Liver (tissue), 9 donors: Measurements from ENCODE around the gene SCNN1B. TPM values are rescaled to one million over a fixed set of nuclear protein-coding genes. Genes with fewer than 3 reads are reported as not detected.

Experiments used
- DNase-seq: peaks from one replicate; pipeline ENCODE4 v3.0.0-alpha.2; 2017; ENCODE audit warnings: low spot score
- H3K27ac ChIP-seq, 2 donors: one replicate each; pipeline ENCODE4 v1.7.0; 2013; ENCODE audit warnings: inconsistent platforms in 2 of 2, low read length in 2 of 2, control low read depth in 1 of 2, low read depth in 1 of 2, mild to moderate bottlenecking in 1 of 2
- H3K27me3 ChIP-seq, 4 donors: one replicate each; pipeline versions ENCODE4 v1.6.1 to v1.7.0; 2013; ENCODE audit warnings: low read length in 3 of 4, inconsistent platforms in 1 of 4, mild to moderate bottlenecking in 1 of 4, moderate library complexity in 1 of 4; ENCODE audit not compliant: control insufficient read depth in 4 of 4, insufficient read depth in 4 of 4
- H3K36me3 ChIP-seq, 4 donors: one replicate each; pipeline versions ENCODE4 v1.6.1 to v1.7.0; 2013; ENCODE audit warnings: low read length in 3 of 4, mild to moderate bottlenecking in 3 of 4, low read depth in 1 of 4, moderate library complexity in 1 of 4; ENCODE audit not compliant: control insufficient read depth in 4 of 4, insufficient read depth in 3 of 4
- H3K4me1 ChIP-seq, 4 donors: one replicate each; pipeline versions ENCODE4 v1.6.1 to v1.7.0; 2013; ENCODE audit warnings: low read length in 3 of 4, mild to moderate bottlenecking in 3 of 4, moderate library complexity in 1 of 4; ENCODE audit not compliant: control insufficient read depth in 4 of 4, insufficient read depth in 4 of 4
- H3K4me3 ChIP-seq, 3 donors: one replicate each; pipeline versions ENCODE4 v1.6.1 to v1.7.0; 2013; ENCODE audit warnings: low read length in 3 of 3, control low read depth in 1 of 3, low read depth in 1 of 3, mild to moderate bottlenecking in 1 of 3
- H3K9ac ChIP-seq, 2 donors: one replicate each; pipeline ENCODE4 v1.7.0; 2013; ENCODE audit warnings: low read length in 2 of 2, mild to moderate bottlenecking in 2 of 2, moderate library complexity in 2 of 2, control low read depth in 1 of 2, low read depth in 1 of 2
- H3K9me3 ChIP-seq, 4 donors: one replicate each; pipeline versions ENCODE4 v1.6.1 to v1.7.0; 2013; ENCODE audit warnings: low read length in 3 of 4; ENCODE audit not compliant: control insufficient read depth in 4 of 4
- ATF3 ChIP-seq: IDR thresholded peaks from 2 replicates; pipeline ENCODE4 v1.6.1; 2016; ENCODE audit warnings: antibody characterized with exemption
- CTCF ChIP-seq: fragments of 150-350 bp; IDR thresholded peaks from 2 replicates; pipeline ENCODE4 v1.5.1; 2017; ENCODE audit warnings: improper control_type of control experiment, low read depth, low read length; ENCODE audit not compliant: missing input control
- EGR1 ChIP-seq, 2 donors: IDR thresholded peaks; 2 replicates each; pipeline ENCODE4 v1.6.1; 2016 to 2018; ENCODE audit warnings: antibody characterized with exemption in 2 of 2, low read depth in 2 of 2
- FOXA1 ChIP-seq: IDR thresholded peaks from 2 replicates; pipeline ENCODE4 v1.6.1; 2016; ENCODE audit warnings: antibody characterized with exemption
- FOXA2 ChIP-seq: IDR thresholded peaks from 2 replicates; pipeline ENCODE4 v1.6.1; 2016; ENCODE audit warnings: antibody characterized with exemption
- GABPA ChIP-seq, 2 donors: IDR thresholded peaks in 1 of 2; conservative IDR thresholded peaks in 1 of 2; 2 replicates each; pipeline ENCODE4 v1.6.1; 2016; ENCODE audit warnings: antibody characterized with exemption in 2 of 2, mild to moderate bottlenecking in 1 of 2, moderate library complexity in 1 of 2
- HNF4A ChIP-seq, 2 donors: conservative IDR thresholded peaks; 2 replicates each; pipeline ENCODE4 v1.6.1; 2016; ENCODE audit warnings: antibody characterized with exemption in 2 of 2, mild to moderate bottlenecking in 2 of 2
- HNF4G ChIP-seq: IDR thresholded peaks from 2 replicates; pipeline ENCODE4 v1.6.1; 2016; ENCODE audit warnings: antibody characterized with exemption
- MAX ChIP-seq: IDR thresholded peaks from 2 replicates; pipeline ENCODE4 v1.6.1; 2016; ENCODE audit warnings: antibody characterized with exemption
- NR2F2 ChIP-seq: IDR thresholded peaks from 2 replicates; pipeline ENCODE4 v1.6.1; 2016; ENCODE audit warnings: antibody characterized with exemption
- RAD21 ChIP-seq, 2 donors: IDR thresholded peaks; 2 replicates each; pipeline ENCODE4 v1.6.1; 2016; ENCODE audit warnings: antibody characterized with exemption in 2 of 2, mild to moderate bottlenecking in 2 of 2
- REST ChIP-seq: IDR thresholded peaks from 2 replicates; pipeline ENCODE4 v1.6.1; 2016; ENCODE audit warnings: antibody characterized with exemption, mild to moderate bottlenecking
- RXRA ChIP-seq, 2 donors: IDR thresholded peaks; 2 replicates each; pipeline ENCODE4 v1.6.1; 2017 to 2018; ENCODE audit warnings: antibody characterized with exemption in 2 of 2, mild to moderate bottlenecking in 1 of 2
- SP1 ChIP-seq: IDR thresholded peaks from 2 replicates; pipeline ENCODE4 v1.6.1; 2018; ENCODE audit warnings: antibody characterized with exemption, mild to moderate bottlenecking
- TAF1 ChIP-seq: conservative IDR thresholded peaks from 2 replicates; pipeline ENCODE4 v1.6.1; 2016; ENCODE audit warnings: antibody characterized with exemption, mild to moderate bottlenecking
- YY1 ChIP-seq: IDR thresholded peaks from 2 replicates; pipeline ENCODE4 v1.6.1; 2016; ENCODE audit warnings: antibody characterized with exemption, mild to moderate bottlenecking
- ZBTB33 ChIP-seq: IDR thresholded peaks from 2 replicates; pipeline ENCODE4 v1.6.1; 2016; ENCODE audit warnings: antibody characterized with exemption
- WGBS: extraction: QIAGEN DNeasy Blood & Tissue Kit; methylation state at CpG from one replicate; pipeline ENCODE4 v1.1.7; 2013; 5-methylcytosine and 5-hydroxymethylcytosine counted together
- polyA plus RNA-seq, 2 donors: library from polyadenylated mRNA; stranded (reverse) in 1 of 2; unstranded in 1 of 2; fragments of 200-250 nt in 1 of 2; fragments of >200 nt in 1 of 2; fragmentation: Nextera tagmentation in 1 of 2; extraction: Ambion mirVana in 1 of 2; gene quantifications; one replicate each; pipeline versions ENCODE4 v1.2.1 to v1.2.3, GENCODE V29; 2013 to 2015
- total RNA-seq, 2 donors: library from RNA; depleted of rRNA; stranded (reverse); fragments of >200 nt; gene quantifications; one replicate each; pipeline ENCODE4 v1.2.3, GENCODE V29; 2014
- donor health status: healthy.
- donor health status: healthy.
- donor health status: healthy.
- donor health status: healthy.
- donor health status: healthy.

Gene SCNN1B
- total and polyA plus RNA-seq, 4 donors: 0.08 to 0.17 (median 0.14) TPM; not detected in 1

GRCh38 chr16:23428351-23428750, 126.2 kb downstream of the SCNN1B start:
- peaks cover 5 to 29% (median 17%) of the 10 kb centered on the region in 4 donors for H3K36me3 ChIP-seq
- H3K4me1 ChIP-seq: no peaks in the 10 kb centered on the region
- no peaks in the 10 kb centered on the region for H3K9me3 ChIP-seq
- DNase-seq: no peak
- no peak overlapping the region for H3K9ac ChIP-seq
- TF ChIP-seq HNF4A (conservative IDR thresholded peaks at IDR 0.05) (no peak), FOXA1 (no peak), MAX (no peak), GABPA (IDR thresholded peaks at IDR 0.05 in 1 of 2, conservative IDR thresholded peaks at IDR 0.05 in 1 of 2) (no peak), NR2F2 (no peak), ZBTB33 (no peak), FOXA2 (no peak), HNF4G (no peak), REST (no peak), ATF3 (no peak), SP1 (no peak), RAD21 (IDR thresholded peaks at IDR 0.05) (no peak), TAF1 (no peak), RXRA (IDR thresholded peaks at IDR 0.05) (no peak), EGR1 (IDR thresholded peaks at IDR 0.05; ENCODE audit: low read depth in 2 of 2) (no peak), CTCF (no peak), YY1 (no peak)
- no peak overlapping the region for H3K4me3 ChIP-seq
- WGBS: 88% methylated on average over 2 of the region's 2 CpGs
- H3K27me3 ChIP-seq: no peaks in the 10 kb centered on the region
- H3K27ac ChIP-seq: no peak overlapping the region

Other genes starting within 250 kb of the SCNN1B start
- gene USP31, start 152.8 kb upstream of the SCNN1B start, total RNA-seq: 10 to 100 TPM in 1 of 2 donors, 1 to 10 TPM in 1; 4.8 to 16.4 TPM
- gene USP31, start 152.8 kb upstream of the SCNN1B start, polyA plus RNA-seq: 1 to 10 TPM; 2.4 to 2.9 TPM
- gene SCNN1G, start 119.6 kb upstream of the SCNN1B start, total RNA-seq: not detected
- not detected for gene SCNN1G, start 119.6 kb upstream of the SCNN1B start, polyA plus RNA-seq
- gene COG7, start 150.9 kb downstream of the SCNN1B start, total RNA-seq: 10 to 100 TPM in 1 of 2 donors, 1 to 10 TPM in 1; 7.7 to 11.4 TPM
- gene COG7, start 150.9 kb downstream of the SCNN1B start, polyA plus RNA-seq: 1 to 10 TPM; 5.1 to 5.6 TPM
- 10 to 100 TPM; 21.0 to 23.9 TPM for gene GGA2, start 208.2 kb downstream of the SCNN1B start, total RNA-seq
- gene GGA2, start 208.2 kb downstream of the SCNN1B start, polyA plus RNA-seq: 10 to 100 TPM in 1 of 2 donors, 1 to 10 TPM in 1; 8.4 to 11.1 TPM